Astrocyte (in vitro differentiated cells and primary cell): Measurements from ENCODE around the gene FCGR3A.
"Not testable (repeated sequence)": the region's sequence is repeated elsewhere in the genome, so short reads cannot be mapped to it uniquely, and the experiment has no call there.

Experiments used
- EZH2 ChIP-seq: IDR thresholded peaks from 2 replicates; pipeline ENCODE4 v1.6.1; 2012; ENCODE audit warnings: mild to moderate bottlenecking, low read length, inconsistent platforms; ENCODE audit not compliant: insufficient read depth
- TF ChIP-seq, protein P1 (sequence below): IDR thresholded peaks from 2 replicates; pipeline ENCODE4 v1.5.1; 2011; ENCODE audit warnings: low read depth, mild to moderate bottlenecking, inconsistent platforms, low read length, moderate library complexity; ENCODE audit not compliant: insufficient read depth

- TF ChIP-seq EZH2, result not testable (repeated sequence)
- TF ChIP-seq, protein P1, sequence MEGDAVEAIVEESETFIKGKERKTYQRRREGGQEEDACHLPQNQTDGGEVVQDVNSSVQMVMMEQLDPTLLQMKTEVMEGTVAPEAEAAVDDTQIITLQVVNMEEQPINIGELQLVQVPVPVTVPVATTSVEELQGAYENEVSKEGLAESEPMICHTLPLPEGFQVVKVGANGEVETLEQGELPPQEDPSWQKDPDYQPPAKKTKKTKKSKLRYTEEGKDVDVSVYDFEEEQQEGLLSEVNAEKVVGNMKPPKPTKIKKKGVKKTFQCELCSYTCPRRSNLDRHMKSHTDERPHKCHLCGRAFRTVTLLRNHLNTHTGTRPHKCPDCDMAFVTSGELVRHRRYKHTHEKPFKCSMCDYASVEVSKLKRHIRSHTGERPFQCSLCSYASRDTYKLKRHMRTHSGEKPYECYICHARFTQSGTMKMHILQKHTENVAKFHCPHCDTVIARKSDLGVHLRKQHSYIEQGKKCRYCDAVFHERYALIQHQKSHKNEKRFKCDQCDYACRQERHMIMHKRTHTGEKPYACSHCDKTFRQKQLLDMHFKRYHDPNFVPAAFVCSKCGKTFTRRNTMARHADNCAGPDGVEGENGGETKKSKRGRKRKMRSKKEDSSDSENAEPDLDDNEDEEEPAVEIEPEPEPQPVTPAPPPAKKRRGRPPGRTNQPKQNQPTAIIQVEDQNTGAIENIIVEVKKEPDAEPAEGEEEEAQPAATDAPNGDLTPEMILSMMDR, result not testable (repeated sequence)
Measured at GRCh38 chr1:161537068-161537669, 12.4 kb downstream of the FCGR3A start.
